NK-92 (cell line): ENCODE data around the gene NXPH4.

Experiments used
- DNase-seq: peaks from one replicate; lab custom pipeline; 2025; ENCODE audit not compliant: unreplicated experiment; lab: John Stamatoyannopoulos, UW

The NXPH4 gene

DNA sequence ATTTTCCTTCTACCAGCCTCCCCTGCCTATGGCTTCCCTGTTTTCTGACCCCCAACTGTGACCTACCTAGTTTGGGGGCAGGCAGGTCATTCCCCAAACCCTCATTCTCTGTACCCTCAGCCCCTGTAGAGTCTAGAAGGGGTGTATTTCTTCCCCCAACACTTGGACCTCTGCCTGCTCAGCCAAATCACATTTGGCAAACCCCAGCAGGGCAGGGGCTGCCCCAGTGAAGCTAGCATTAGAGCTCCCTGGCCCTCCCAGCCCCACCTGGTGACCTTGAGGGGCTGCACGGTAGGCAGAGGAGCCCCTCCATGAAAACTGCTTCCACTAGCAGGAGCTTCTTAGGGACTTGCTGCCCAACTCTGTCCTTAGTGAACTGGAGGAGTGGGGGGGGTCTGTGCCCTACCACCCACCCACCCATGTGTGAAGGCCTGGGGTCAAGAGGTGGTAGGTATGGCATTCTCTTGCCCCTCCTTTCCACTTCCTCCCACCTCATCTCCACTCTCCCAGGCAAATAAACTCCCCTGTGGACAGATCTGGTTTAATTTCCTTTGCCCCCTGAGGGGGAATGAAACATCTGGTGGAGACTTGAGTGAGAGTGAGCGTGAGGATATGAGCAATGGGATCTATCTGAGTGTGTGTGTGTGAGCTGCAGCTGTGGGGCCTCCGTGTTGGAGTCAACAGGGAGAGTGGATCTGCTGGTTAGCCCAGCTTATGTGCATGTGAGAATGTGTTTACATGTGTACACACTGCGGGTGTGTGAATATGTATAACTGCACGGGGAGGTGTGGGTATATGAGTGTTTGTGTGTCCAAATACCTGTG lies 1.6 kb downstream of the NXPH4 start:
- no peak for DNase-seq

- no peak for DNase-seq
Measured at GRCh38 chr12:57219205-57219992, 2.8 kb downstream of the NXPH4 start.

DNA sequence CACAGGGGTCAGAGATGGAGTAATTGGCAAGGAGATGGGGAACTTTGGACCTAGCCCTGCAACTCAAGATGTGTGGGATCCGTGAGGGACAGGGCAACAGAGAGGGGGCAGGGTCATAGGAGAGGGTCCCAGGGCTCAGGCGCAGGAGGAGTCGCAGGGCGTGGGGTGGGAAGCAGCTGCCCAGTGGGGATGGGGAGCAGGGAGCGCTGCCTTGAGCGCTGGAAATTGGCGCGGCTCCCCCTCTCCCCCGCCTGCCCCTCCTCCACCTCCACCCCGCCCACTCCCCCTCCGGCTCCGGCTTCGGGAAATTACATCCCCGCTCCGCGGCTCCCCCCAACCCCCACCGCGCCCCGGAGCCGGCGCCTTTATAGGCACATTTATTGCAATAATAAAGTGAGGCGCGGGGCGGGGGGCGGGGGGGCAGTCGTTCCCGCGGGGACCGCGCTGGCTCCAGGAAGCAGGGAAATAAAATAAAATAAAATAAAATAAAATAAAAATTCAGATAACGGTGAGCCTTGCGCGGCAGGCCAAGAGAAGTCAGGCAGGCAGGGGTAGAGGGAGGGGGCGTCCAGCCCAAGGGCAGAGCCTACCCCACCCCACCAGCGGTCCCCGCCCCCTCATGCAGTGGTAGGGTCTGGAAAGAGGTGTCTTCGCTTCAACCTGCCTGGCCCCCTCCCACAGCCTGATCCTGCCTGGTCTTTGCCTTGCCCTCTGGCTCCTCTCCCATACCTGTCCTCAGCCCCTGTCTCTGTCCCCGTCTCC lies 3.6 kb downstream of the NXPH4 start:
- DNase-seq = no peak

DNA sequence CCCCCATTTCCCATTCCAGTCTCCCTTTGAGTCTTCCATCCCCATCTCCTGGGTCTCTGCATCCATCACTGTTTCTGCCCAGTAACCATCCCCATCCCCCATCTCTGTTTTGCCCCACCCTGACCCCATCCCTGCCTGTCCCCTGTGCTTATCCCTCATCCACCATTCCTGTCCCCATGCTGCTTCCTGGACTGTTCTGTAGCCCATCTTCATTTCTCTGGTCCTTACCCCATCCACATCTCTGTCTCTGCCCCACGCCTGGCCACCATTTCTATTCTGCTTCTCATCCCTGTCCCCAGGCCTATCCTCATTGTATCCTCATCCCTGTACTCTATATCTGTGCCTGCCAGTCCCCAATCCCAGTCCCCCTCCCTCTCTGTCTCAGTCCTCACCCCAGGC lies 4.2 kb downstream of the NXPH4 start:
- DNase-seq = no peak

DNA sequence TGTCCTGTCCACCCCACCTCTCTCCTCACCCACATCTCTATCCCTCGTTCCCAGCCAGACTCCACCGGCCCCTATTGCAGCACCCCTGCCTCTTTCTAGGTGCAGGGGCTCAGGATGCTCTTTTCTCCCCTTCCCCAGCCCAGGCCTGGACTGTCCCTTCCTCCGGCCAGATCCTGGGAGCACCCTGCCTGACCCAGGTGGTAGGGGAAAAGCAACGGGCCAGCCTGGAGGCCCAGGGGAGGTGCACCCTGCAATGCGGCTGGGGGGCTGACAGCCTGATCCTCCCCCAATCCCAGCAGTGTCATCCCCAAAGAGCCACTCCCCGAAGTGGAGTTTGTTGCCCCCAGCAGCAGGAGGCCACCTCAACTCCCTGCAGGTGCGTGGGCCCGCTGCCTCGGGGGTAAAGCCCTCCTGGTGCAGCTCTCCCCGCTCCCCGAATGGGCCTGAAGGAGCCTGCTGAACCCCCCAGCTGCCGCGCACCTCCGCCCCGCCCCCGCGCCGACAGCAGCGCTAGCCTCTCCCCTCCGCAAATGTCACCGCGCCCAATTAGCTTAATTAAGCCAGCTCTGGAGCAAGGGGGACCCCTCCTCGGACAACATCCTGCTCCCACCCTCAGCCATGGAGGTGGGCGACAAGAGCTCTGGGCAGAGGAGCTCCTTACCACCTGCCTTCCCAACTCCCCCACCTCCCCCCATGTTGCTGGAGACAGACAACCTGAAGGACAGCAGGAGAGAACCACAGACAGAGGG lies 4.7 kb downstream of the NXPH4 start:
- no peak for DNase-seq

- DNase-seq = no peak
Measured at GRCh38 chr12:57222286-57223190, 5.9 kb downstream of the NXPH4 start.

GRCh38 chr12:57223191-57224165 lies 6.9 kb downstream of the NXPH4 start:
- no peak for DNase-seq

DNA sequence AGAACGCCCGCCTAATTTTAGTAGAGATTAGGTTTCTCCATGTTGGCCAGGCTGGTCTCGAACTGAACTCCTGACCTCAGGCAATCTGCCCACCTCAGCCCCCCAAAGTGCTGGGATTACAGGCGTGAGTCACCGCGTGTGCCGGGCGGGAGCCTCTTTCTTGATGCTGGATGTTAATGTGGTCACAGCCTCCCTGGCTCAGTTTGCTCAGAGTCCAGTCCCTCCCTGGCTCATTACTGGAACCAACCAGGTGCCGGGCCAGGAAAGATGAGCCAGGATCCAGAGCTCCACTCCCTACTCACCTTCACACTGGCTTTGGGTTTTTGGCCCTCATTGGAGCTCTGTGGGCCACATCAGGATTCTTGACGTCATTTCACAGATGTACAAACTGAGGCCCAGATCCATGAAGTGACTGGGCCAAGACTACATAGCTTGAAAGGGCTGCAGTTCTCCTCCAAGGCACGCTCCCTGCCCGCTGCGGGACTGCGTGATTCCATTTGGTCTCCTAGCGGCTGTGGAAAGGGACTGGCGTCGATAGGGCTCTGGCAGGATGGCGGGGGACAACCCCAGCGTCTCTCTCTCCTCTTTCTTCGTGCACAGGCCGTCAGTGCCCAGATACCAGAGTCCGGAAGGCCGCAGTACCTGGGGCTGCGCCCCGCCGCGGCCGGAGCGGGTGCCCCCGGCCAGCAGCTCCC lies 7.8 kb downstream of the NXPH4 start:
- DNase-seq = no peak

DNA sequence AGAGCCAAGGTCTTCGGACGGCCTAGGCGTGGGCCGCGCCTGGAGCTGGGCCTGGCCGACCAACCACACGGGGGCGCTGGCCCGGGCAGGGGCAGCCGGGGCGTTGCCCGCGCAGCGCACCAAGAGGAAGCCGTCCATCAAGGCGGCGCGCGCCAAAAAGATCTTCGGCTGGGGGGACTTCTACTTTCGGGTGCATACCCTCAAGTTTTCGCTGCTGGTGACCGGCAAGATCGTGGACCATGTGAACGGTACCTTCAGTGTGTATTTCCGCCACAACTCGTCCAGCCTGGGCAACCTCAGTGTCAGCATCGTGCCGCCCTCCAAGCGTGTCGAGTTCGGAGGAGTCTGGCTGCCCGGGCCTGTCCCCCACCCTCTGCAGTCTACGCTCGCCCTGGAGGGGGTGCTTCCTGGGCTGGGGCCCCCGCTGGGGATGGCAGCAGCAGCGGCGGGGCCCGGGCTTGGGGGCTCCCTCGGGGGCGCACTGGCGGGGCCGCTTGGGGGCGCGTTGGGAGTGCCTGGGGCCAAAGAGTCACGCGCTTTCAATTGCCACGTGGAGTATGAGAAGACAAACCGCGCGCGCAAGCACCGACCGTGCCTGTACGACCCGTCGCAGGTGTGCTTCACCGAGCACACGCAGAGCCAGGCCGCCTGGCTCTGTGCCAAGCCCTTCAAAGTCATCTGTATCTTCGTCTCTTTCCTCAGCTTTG lies 8.5 kb downstream of the NXPH4 start:
- DNase-seq = no peak

- DNase-seq = no peak
Measured at GRCh38 chr12:57225680-57226210, 9.2 kb downstream of the NXPH4 start.

DNA sequence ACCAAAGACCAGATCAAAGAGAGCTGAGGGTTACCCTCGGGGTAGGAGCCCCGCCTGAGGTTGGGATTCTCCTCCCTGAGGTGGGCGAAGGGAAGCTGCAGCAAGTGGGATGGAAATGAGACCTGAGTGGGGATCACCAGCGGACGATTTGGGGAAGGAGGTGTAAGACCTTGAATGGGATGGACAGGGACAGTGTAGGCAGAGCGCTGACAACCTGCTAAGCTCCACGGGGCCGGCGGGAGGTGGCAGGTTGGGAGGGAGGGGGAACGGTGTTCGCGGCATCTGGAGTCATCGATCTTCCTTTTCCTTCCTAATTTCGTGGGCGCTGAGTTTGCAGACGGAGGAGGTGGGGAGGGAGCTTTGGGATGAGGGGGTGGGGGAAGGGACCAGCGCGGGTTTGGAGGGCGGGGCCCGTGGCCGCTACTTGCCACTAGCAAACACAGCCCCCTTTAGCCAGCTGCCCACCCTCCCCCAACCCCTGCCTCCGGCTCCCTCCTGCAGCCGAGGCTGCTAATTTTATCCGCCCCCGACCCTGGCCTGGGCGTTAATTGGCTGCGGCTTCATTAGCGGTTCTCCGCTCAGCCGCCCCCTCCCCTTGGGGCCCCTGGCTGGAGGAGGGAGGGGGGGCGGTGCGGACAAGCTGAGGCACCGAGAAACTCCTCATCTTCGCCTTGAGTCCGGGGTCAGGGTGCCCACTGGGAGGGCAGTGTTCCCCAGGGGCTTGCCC lies 10.2 kb downstream of the NXPH4 start:
- no peak for DNase-seq

- DNase-seq = no peak
Measured at GRCh38 chr12:57227315-57228115, 10.9 kb downstream of the NXPH4 start.

DNA sequence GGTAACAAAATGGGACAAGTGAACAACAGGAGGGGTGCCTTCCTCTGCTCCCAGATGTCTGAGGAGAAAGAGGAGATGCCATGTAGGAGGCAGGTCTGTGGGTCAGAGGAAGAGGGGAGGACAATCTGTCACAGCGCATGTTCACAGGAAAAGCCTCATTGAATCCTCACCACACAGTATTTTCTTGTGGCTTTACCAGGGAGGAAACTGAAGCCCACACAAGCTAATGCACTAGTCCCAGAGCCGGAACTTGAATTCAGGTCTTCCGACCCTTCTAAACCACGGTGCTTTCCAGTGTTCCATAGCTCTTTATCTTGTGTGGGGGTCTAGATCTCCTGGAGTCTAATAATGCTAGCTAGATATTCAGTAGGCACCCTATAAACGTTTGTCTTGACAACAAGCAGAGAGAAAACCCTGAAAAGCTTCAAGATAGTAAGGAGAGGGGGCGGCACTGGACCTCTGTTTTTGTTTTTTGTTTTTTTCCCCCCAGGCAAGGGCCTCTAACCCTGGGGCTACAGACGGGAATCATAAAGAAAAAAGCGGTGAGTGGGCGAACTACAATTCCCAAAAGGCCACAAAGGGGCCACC lies 12.5 kb downstream of the NXPH4 start:
- no peak for DNase-seq

DNA sequence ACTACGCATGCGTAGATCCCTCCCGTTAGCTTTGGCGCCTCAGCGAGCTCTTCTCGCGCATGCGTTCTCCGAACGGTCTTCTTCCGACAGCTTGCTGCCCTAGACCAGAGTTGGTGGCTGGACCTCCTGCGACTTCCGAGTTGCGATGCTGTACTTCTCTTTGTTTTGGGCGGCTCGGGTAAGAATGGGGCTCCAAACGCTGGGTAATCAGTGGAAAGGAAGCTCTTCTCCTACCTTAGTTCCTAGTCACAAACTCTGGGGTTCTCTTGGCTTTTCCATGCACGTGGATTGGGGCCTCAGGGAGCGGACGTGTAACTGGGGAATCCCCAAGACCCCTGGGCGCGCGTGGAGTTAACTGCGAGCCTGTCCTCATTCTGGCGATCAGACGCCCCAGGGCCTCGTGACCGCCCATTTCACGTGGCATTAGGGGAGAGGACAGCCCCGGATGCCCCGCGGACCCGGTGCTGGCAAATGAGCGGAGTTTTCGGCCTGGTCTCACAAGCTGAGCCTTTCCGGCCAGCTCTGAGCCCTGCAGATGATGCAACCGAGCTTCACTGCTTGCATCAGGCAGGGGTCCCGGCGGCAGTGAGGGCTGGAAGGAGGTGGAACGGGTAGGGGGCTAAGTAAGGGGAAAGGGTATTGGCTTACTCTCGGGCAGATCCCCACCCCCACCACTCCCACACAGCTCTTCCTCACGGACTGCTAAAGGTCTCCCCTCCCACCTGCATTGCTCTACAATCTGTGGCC lies 13.2 kb downstream of the NXPH4 start, which contains the start of gene SHMT2:
SHMT2 (plus strand) TSS at position 78 of the 747 bp plus-strand sequence; CDS start at position 146, 68 bp downstream.
- DNase-seq = peak; percentile 49
